K562 (cell line): ENCODE measurements around the gene AMMECR1. TPM values are rescaled to one million over a fixed set of nuclear protein-coding genes. Genes with fewer than 3 reads are reported as not detected.

Experiments used
- ATAC-seq: fragments of 200-7000 bp; cut with Tn5 transposase; 3 replicates; pipeline ENCODE4 v1.9.1; 2020; ENCODE audit warnings: moderate library complexity
- BruUV-seq: library from RNA; stranded (reverse); fragments of 400-500 nt; replicated peaks from 2 replicates; lab custom pipeline; 2021; lab: Mats Ljungman, UMichigan
- CTCF ChIA-PET: fragments of 300-600 bp; formaldehyde crosslinking; extraction: SDS; loops from one replicate; lab custom pipeline; 2021; ENCODE audit warnings: low intra/inter-chr PET ratio; lab: Yijun Ruan, JAX
- POLR2A ChIA-PET: fragments of 300-600, 350-650 bp; sonication (Branson Sonifier 250); formaldehyde crosslinking; extraction: SDS; loops from one replicate; lab custom pipeline; 2021; ENCODE audit warnings: antibody characterized with exemption, inconsistent platforms; lab: Yijun Ruan, JAX
- DNase-seq, 4 experiments: peaks; one replicate each; pipeline versions ENCODE4 v3.0.0 to v3.0.0-alpha.2; 2011 to 2018; ENCODE audit warnings: low spot score in 3 of 4, mixed read lengths in 3 of 4; ENCODE audit errors: extremely low read depth in 1 of 4
- FAIRE-seq: peaks from 2 replicates; lab custom pipeline; 2011; peaks lifted over from hg19 to GRCh38; lab: Jason Lieb, UNC
- H2AFZ ChIP-seq: 2 replicates; pipeline ENCODE4 v1.6.0; 2011; ENCODE audit warnings: low read depth, low read length, control low read depth, inconsistent platforms
- H3K27ac ChIP-seq: fragments of 200-600 bp; 3 replicates; pipeline ENCODE4 v1.8.0; 2011; ENCODE audit warnings: low read depth, mild to moderate bottlenecking, control low read depth, inconsistent platforms, low read length, moderate library complexity, mixed read lengths; ENCODE audit errors: extremely low read depth
- H3K27me3 ChIP-seq, 2 experiments: fragments of 300-600 bp in 1 of 2; 2 replicates in 1 of 2; 3 replicates in 1 of 2; pipeline versions ENCODE4 v1.6.0 to v1.8.0; 2011; ENCODE audit warnings: inconsistent platforms in 2 of 2, low read length in 2 of 2, mild to moderate bottlenecking in 1 of 2, mixed read lengths in 1 of 2, moderate library complexity in 1 of 2; ENCODE audit not compliant: control insufficient read depth in 2 of 2, insufficient read depth in 2 of 2
- H3K36me3 ChIP-seq: fragments of 300-600 bp; 3 replicates; pipeline ENCODE4 v1.8.0; 2011; ENCODE audit warnings: mild to moderate bottlenecking, low read length, inconsistent platforms; ENCODE audit not compliant: control insufficient read depth, insufficient read depth
- H3K4me1 ChIP-seq, 2 experiments: fragments of 200-600 bp in 1 of 2; replicated peaks in 1 of 2; 2 replicates in 1 of 2; 3 replicates in 1 of 2; pipeline versions ENCODE4 v1.5.1 to v1.8.0; 2011; ENCODE audit warnings: inconsistent platforms in 2 of 2, low read length in 2 of 2, mild to moderate bottlenecking in 1 of 2, mixed read lengths in 1 of 2, moderate library complexity in 1 of 2; ENCODE audit not compliant: control insufficient read depth in 2 of 2, insufficient read depth in 2 of 2
- H3K4me2 ChIP-seq: 2 replicates; pipeline ENCODE4 v1.6.1; 2011; ENCODE audit warnings: low read length, control low read depth, inconsistent platforms, mixed read lengths; ENCODE audit not compliant: insufficient read depth
- H3K4me3 ChIP-seq: fragments of 200-600 bp; sonication (generic), shearing (Covaris generic); 2 replicates; pipeline ENCODE4 v1.5.1; 2016; ENCODE audit warnings: control low read depth, inconsistent platforms
- H3K79me2 ChIP-seq: fragments of 200-600 bp; 3 replicates; pipeline ENCODE4 v1.8.0; 2011; ENCODE audit warnings: low read length, inconsistent platforms; ENCODE audit not compliant: control insufficient read depth, insufficient read depth
- H3K9ac ChIP-seq, 2 experiments: 2 replicates each; pipeline versions ENCODE4 v1.6.0 to v1.6.1; 2011; ENCODE audit warnings: low read depth in 2 of 2, low read length in 2 of 2, control low read depth in 1 of 2, inconsistent platforms in 1 of 2, mild to moderate bottlenecking in 1 of 2, mixed read lengths in 1 of 2; ENCODE audit not compliant: insufficient read depth in 1 of 2
- H3K9me1 ChIP-seq: one replicate; pipeline ENCODE4 v1.6.0; 2011; ENCODE audit warnings: inconsistent platforms, mild to moderate bottlenecking, low read length, moderate library complexity; ENCODE audit not compliant: control insufficient read depth, insufficient read depth
- H3K9me3 ChIP-seq: replicated peaks from 2 replicates; pipeline ENCODE4 v1.5.1; 2011; ENCODE audit warnings: low read depth, low read length, inconsistent platforms; ENCODE audit not compliant: control insufficient read depth, insufficient read depth
- H4K20me1 ChIP-seq: replicated peaks from 2 replicates; pipeline ENCODE4 v1.6.1; 2011; ENCODE audit warnings: low read length, inconsistent platforms, mixed read lengths; ENCODE audit not compliant: control insufficient read depth, insufficient read depth
- BACH1 ChIP-seq: fragments of 200-800 bp; sonication (Bioruptor generic); IDR thresholded peaks from 2 replicates; pipeline ENCODE4 v1.6.1; 2016; ENCODE audit warnings: missing genetic modification characterization, missing compliant biosample characterization
- ESRRB ChIP-seq: fragments of 250-450 bp; sonication (Bioruptor Pico); IDR thresholded peaks from 2 replicates; pipeline ENCODE4 v1.5.0; 2020; ENCODE audit warnings: mild to moderate bottlenecking, moderate library complexity, borderline replicate concordance
- HIVEP1 ChIP-seq: fragments of 250-450 bp; sonication (Bioruptor Pico); IDR thresholded peaks from 2 replicates; pipeline ENCODE4 v1.4.0; 2020; ENCODE audit warnings: mild to moderate bottlenecking
- HSF4 ChIP-seq: fragments of 250-450 bp; sonication (Bioruptor Pico); IDR thresholded peaks from 2 replicates; pipeline ENCODE4 v2.1.2; 2022; ENCODE audit warnings: mild to moderate bottlenecking, moderate library complexity, borderline replicate concordance
- JUN ChIP-seq, 2 experiments: sonication (generic) in 1 of 2; formaldehyde crosslinking in 1 of 2; IDR thresholded peaks; 2 replicates each; pipeline versions ENCODE4 v1.6.1 to v1.8.0; 2012 to 2022; ENCODE audit warnings: borderline replicate concordance in 2 of 2, mild to moderate bottlenecking in 2 of 2, improper control_type of control experiment in 1 of 2, low read depth in 1 of 2, low read length in 1 of 2, missing genetic modification reagents in 1 of 2
- KDM1A ChIP-seq, 2 experiments: fragments of 450-650 bp; IDR thresholded peaks; 2 replicates each; pipeline ENCODE4 v1.6.1; 2016; ENCODE audit warnings: mild to moderate bottlenecking in 2 of 2
- SIRT6 ChIP-seq: IDR thresholded peaks from one replicate; pipeline ENCODE4 v1.6.1; 2012; ENCODE audit warnings: low read depth, mild to moderate bottlenecking, control low read depth, inconsistent platforms, low read length, moderate library complexity
- WGBS: fragments of 100-300 bp; shearing (Covaris generic); methylation state at CpG from one replicate; pipeline ENCODE4 v1.1.6; 2016; ENCODE audit warnings: low coverage, mixed read lengths; ENCODE audit not compliant: insufficient coverage; ENCODE audit errors: missing lambda C conversion rate; 5-methylcytosine and 5-hydroxymethylcytosine counted together
- in situ Hi-C: fragments of 300-500 bp; cut with MboI; formaldehyde crosslinking; loops from 4 replicates; pipeline ENCODE4 v1.15.0; 2018; ENCODE audit warnings: inconsistent platforms, mixed read lengths
- intact Hi-C: fragments of 100-400 bp; cut with micrococcal nuclease; formaldehyde crosslinking; loops from 2 replicates; pipeline ENCODE4 v1.14.2; 2022
- polyA plus RNA-seq, 8 experiments: library from polyadenylated mRNA; depleted of rRNA in 4 of 8; stranded (reverse) in 5 of 8; unstranded in 3 of 8; fragments of >200 nt; fragmentation: Nextera tagmentation in 2 of 8; fragmentation: Illumina TruSeq in 1 of 8; extraction: Ambion mirVana in 2 of 8; extraction: Trizol in 1 of 8; gene quantifications; 2 replicates each; pipeline versions ENCODE4 v1.2.1 to v1.2.3, GENCODE V29; 2011 to 2014; ENCODE audit warnings: inconsistent platforms in 1 of 8, missing spikeins in 1 of 8
- total RNA-seq, 7 experiments: library from RNA; depleted of rRNA in 6 of 7; stranded (reverse); fragments of >200 nt in 6 of 7; fragmentation: Illumina TruSeq in 2 of 7; extraction: Trizol in 2 of 7; gene quantifications; 2 replicates each; pipeline versions ENCODE4 v1.2.1 to v1.2.3, GENCODE V29; 2011 to 2021; ENCODE audit warnings: low replicate concordance in 1 of 7
- TF ChIP-seq, protein P1 (sequence below), 2 experiments: fragments of 450-650 bp; IDR thresholded peaks; 2 replicates each; pipeline ENCODE4 v1.6.1; 2016
- TF ChIP-seq, protein P2 (sequence below): fragments of 450-650 bp; IDR thresholded peaks from 2 replicates; pipeline ENCODE4 v1.6.1; 2017; ENCODE audit warnings: antibody characterized with exemption, mild to moderate bottlenecking
- TF ChIP-seq, protein P3 (sequence below), 2 experiments: fragments of 200-800 bp in 1 of 2; sonication (Bioruptor generic) in 1 of 2; sonication (generic) in 1 of 2; formaldehyde crosslinking in 1 of 2; IDR thresholded peaks in 1 of 2; conservative IDR thresholded peaks in 1 of 2; 2 replicates each; pipeline versions ENCODE4 v1.5.0 to v1.6.1; 2016 to 2020; ENCODE audit warnings: missing compliant biosample characterization in 1 of 2, missing genetic modification characterization in 1 of 2, missing genetic modification reagents in 1 of 2
- TF ChIP-seq, protein P4 (sequence below): fragments of 450-650 bp; IDR thresholded peaks from 2 replicates; pipeline ENCODE4 v1.6.1; 2018; ENCODE audit warnings: mild to moderate bottlenecking, low read depth; ENCODE audit not compliant: partially characterized antibody

Gene AMMECR1
- total and polyA plus RNA-seq, 9 of the 15 experiments (the other 6 are each of a cell fraction or from before 2014, with no cell fraction given), result 13.9 to 36.7 (median 23.6) TPM

DNA sequence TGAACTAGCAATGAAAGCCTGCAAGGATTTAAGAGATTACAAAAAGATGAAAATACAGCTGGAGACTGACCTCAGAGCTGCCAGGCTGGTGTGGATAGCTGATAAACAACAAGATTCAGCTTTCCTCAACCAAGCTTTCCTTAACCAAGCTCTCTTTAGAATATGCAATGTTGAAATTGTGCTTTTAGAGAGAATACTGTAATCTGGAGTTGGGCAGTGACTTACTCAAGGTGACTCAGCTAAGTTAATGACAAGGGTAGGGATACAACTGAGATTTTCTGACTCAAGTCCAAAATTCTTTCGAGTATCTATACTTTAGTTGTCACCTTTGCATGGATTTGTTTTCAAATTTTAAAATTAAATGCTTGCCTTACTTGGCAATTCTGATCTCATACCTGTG is 98.0 kb downstream of the AMMECR1 start:
- no peak overlapping the region for H3K4me2 ChIP-seq
- FAIRE-seq, result no peak
- CTCF ChIA-PET, result no interaction called here
- no peak for TF ChIP-seq HIVEP1
- no peak for TF ChIP-seq HSF4 (CRISPR knock-in tag)
- TF ChIP-seq ESRRB (CRISPR knock-in tag), result no peak
- TF ChIP-seq JUN (IDR thresholded peaks at IDR 0.05; ENCODE audit: borderline replicate concordance, low read depth, low read length), result no peak
- no peak for TF ChIP-seq JUN (CRISPR knock-in tag; IDR thresholded peaks at IDR 0.05; ENCODE audit: borderline replicate concordance)
- peak; percentile 81 to 88 for TF ChIP-seq KDM1A (IDR thresholded peaks at IDR 0.05)
- TF ChIP-seq, protein P1, sequence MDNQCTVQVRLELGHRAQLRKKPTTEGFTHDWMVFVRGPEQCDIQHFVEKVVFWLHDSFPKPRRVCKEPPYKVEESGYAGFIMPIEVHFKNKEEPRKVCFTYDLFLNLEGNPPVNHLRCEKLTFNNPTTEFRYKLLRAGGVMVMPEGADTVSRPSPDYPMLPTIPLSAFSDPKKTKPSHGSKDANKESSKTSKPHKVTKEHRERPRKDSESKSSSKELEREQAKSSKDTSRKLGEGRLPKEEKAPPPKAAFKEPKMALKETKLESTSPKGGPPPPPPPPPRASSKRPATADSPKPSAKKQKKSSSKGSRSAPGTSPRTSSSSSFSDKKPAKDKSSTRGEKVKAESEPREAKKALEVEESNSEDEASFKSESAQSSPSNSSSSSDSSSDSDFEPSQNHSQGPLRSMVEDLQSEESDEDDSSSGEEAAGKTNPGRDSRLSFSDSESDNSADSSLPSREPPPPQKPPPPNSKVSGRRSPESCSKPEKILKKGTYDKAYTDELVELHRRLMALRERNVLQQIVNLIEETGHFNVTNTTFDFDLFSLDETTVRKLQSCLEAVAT (IDR thresholded peaks at IDR 0.05), result no peak
- TF ChIP-seq, protein P2, sequence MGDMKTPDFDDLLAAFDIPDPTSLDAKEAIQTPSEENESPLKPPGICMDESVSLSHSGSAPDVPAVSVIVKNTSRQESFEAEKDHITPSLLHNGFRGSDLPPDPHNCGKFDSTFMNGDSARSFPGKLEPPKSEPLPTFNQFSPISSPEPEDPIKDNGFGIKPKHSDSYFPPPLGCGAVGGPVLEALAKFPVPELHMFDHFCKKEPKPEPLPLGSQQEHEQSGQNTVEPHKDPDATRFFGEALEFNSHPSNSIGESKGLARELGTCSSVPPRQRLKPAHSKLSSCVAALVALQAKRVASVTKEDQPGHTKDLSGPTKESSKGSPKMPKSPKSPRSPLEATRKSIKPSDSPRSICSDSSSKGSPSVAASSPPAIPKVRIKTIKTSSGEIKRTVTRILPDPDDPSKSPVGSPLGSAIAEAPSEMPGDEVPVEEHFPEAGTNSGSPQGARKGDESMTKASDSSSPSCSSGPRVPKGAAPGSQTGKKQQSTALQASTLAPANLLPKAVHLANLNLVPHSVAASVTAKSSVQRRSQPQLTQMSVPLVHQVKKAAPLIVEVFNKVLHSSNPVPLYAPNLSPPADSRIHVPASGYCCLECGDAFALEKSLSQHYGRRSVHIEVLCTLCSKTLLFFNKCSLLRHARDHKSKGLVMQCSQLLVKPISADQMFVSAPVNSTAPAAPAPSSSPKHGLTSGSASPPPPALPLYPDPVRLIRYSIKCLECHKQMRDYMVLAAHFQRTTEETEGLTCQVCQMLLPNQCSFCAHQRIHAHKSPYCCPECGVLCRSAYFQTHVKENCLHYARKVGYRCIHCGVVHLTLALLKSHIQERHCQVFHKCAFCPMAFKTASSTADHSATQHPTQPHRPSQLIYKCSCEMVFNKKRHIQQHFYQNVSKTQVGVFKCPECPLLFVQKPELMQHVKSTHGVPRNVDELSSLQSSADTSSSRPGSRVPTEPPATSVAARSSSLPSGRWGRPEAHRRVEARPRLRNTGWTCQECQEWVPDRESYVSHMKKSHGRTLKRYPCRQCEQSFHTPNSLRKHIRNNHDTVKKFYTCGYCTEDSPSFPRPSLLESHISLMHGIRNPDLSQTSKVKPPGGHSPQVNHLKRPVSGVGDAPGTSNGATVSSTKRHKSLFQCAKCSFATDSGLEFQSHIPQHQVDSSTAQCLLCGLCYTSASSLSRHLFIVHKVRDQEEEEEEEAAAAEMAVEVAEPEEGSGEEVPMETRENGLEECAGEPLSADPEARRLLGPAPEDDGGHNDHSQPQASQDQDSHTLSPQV, result no peak
- TF ChIP-seq, protein P3, sequence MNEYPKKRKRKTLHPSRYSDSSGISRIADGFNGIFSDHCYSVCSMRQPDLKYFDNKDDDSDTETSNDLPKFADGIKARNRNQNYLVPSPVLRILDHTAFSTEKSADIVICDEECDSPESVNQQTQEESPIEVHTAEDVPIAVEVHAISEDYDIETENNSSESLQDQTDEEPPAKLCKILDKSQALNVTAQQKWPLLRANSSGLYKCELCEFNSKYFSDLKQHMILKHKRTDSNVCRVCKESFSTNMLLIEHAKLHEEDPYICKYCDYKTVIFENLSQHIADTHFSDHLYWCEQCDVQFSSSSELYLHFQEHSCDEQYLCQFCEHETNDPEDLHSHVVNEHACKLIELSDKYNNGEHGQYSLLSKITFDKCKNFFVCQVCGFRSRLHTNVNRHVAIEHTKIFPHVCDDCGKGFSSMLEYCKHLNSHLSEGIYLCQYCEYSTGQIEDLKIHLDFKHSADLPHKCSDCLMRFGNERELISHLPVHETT (CRISPR knock-in tag; conservative IDR thresholded peaks at IDR 0.05 in 1 of 2, IDR thresholded peaks at IDR 0.05 in 1 of 2), result no peak
- TF ChIP-seq SIRT6, result no peak
- no peak for TF ChIP-seq BACH1 (tag)
- TF ChIP-seq, protein P4, sequence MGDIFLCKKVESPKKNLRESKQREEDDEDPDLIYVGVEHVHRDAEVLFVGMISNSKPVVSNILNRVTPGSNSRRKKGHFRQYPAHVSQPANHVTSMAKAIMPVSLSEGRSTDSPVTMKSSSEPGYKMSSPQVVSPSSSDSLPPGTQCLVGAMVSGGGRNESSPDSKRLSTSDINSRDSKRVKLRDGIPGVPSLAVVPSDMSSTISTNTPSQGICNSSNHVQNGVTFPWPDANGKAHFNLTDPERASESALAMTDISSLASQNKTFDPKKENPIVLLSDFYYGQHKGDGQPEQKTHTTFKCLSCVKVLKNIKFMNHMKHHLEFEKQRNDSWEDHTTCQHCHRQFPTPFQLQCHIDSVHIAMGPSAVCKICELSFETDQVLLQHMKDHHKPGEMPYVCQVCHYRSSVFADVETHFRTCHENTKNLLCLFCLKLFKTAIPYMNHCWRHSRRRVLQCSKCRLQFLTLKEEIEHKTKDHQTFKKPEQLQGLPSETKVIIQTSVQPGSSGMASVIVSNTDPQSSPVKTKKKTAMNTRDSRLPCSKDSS, result no peak

More for the DNA sequence above, 98.0 kb downstream of the AMMECR1 start:
- Histone ChIP-seq H2AFZ (no peak overlapping the region), H4K20me1 (no peaks in the 10 kb centered on the region), H3K79me2 (peaks cover 31% of the 10 kb centered on the region; the same call in 2 of the 3 replicates), H3K27ac (no peak overlapping the region), H3K36me3 (peaks cover 12% of the 10 kb centered on the region; the same call in 2 of the 3 replicates), H3K27me3 (no peaks in the 10 kb centered on the region), H3K9ac (no peak overlapping the region), H3K9me1 (no peaks in the 10 kb centered on the region), H3K4me1 (no peaks in the 10 kb centered on the region; a peak in 2 of 5 replicates), H3K4me3 (no peak overlapping the region), H3K9me3 (no peaks in the 10 kb centered on the region)
- in situ Hi-C loops (loop anchor here (5.0 kb wide), 1 partner anchor 82 kb away; no protein-coding TSS in a partner anchor), intact Hi-C loops (no loop called here)
- DNase-seq, result peak in 1 of 4 experiments; percentile 11
- 8% methylated on average over 1 of the region's 1 CpG for WGBS
- peak; percentile 69 for ATAC-seq
- POLR2A ChIA-PET, result interaction anchor here (0.8 to 1.9 kb wide), 3 partner anchors 9 to 189 kb away, joined by 3 to 7 read pairs (median 5); no protein-coding TSS in a partner anchor
- BruUV-seq, result no TSS peak
